Stimulated activated CD8-positive, alpha-beta memory T cell treated with anti-CD3 and anti-CD28 coated beads, Interleukin-15, amount 100 ng/mL, for 4 hours (primary cell): ENCODE measurements around the gene MALT1.
"Not testable (repeated sequence)": the region's sequence is repeated elsewhere in the genome, so short reads cannot be mapped to it uniquely, and the experiment has no call there.

Experiments
- DNase-seq, 2 donors: peaks; one replicate each; pipeline ENCODE4 v3.0.0-alpha.2; 2020; ENCODE audit warnings: low read depth in 2 of 2

Gene MALT1

GRCh38 chr18:58671111-58671631 is at the start of gene MALT1:
Gene MALT1 (plus strand): TSS chr18:58671465. CDS start chr18:58671644, 179 bp downstream.
- DNase-seq, result peak; percentile 82 to 93

GRCh38 chr18:58624011-58624410 is 47.3 kb upstream of the MALT1 start:
- DNase-seq, result no peak

GRCh38 chr18:58625839-58626238 is 45.4 kb upstream of the MALT1 start:
- DNase-seq, result no peak

- DNase-seq, result no peak
These were observed 41.2 kb upstream of the MALT1 start for GRCh38 chr18:58630071-58630470.

GRCh38 chr18:58631301-58631700 is 40.0 kb upstream of the MALT1 start:
- DNase-seq, result no peak

- no peak for DNase-seq
These were observed 38.7 kb upstream of the MALT1 start for GRCh38 chr18:58632552-58632951.

GRCh38 chr18:58633874-58634273 is 37.4 kb upstream of the MALT1 start:
- no peak for DNase-seq

GRCh38 chr18:58635891-58636290 is 35.4 kb upstream of the MALT1 start:
- DNase-seq, result no peak

GRCh38 chr18:58637197-58637596 is 34.1 kb upstream of the MALT1 start:
- DNase-seq, result no peak

GRCh38 chr18:58637946-58638345 is 33.3 kb upstream of the MALT1 start:
- no peak for DNase-seq

GRCh38 chr18:58638441-58638840 is 32.8 kb upstream of the MALT1 start:
- no peak for DNase-seq

GRCh38 chr18:58639237-58639636 is 32.0 kb upstream of the MALT1 start:
- DNase-seq, result no peak

GRCh38 chr18:58639751-58640427 is 31.4 kb upstream of the MALT1 start:
- DNase-seq, result no peak

GRCh38 chr18:58640428-58640805 is 30.8 kb upstream of the MALT1 start:
- no peak for DNase-seq

GRCh38 chr18:58640891-58641610 is 30.2 kb upstream of the MALT1 start:
- no peak for DNase-seq

- not testable (repeated sequence) for DNase-seq
These were observed 27.7 kb upstream of the MALT1 start for GRCh38 chr18:58643557-58643956.

GRCh38 chr18:58645398-58645797 is 25.9 kb upstream of the MALT1 start:
- DNase-seq, result no peak

- no peak for DNase-seq
These were observed 24.9 kb upstream of the MALT1 start for GRCh38 chr18:58646334-58646862.

GRCh38 chr18:58649966-58650816 is 21.1 kb upstream of the MALT1 start:
- DNase-seq, result no peak

- DNase-seq, result not testable (repeated sequence)
These were observed 20.4 kb upstream of the MALT1 start for GRCh38 chr18:58650830-58651229.

GRCh38 chr18:58653144-58653722 is 18.0 kb upstream of the MALT1 start:
- DNase-seq, result not testable (repeated sequence)
